ENCODE measurements around the gene LRP8. TPM values are rescaled to one million over a fixed set of nuclear protein-coding genes. Genes with fewer than 3 reads are reported as not detected.
A peak's percentile ranks its signal among the peaks of the same experiment; 100 is the strongest.

The LRP8 gene
- total and polyA plus RNA-seq, 2 of the 13 experiments (the other 11 are each of a cell fraction or from before 2014, with no cell fraction given): 17.3 to 17.4 TPM

DNA sequence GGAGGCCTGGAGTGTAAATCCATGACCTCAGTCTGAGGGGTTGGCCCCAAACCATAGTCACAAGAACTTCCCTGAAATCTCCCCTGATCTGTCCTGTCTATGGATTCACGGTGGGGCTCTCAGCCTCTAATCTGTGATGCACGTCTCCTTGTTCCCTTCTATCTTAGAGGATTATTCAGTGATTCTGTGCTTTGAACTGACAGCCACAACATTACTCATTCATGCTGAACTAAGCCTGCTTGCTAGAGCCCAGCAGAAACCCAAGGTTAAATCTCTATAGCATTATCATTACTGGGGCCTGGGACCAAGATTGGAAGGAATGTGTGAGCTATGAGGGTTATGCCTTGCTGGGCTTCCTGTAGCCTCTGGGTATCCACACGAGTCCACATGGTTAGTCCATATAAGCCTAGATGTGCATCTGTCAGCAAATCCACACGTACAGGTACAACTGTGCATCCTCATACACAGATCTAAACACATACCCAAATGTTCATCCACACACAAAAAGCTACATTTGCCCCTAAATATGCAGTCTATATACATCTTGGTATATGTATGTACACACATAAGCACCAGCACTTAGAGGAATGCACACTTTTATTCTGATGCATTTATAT, 67.1 kb downstream of the LRP8 start:
- in situ Hi-C loops (cut with HindIII; ENCODE audit: extremely low pct_ligation_motif_present, low pct_unique_long_range_greater_than_20kb) (no loop called here), intact Hi-C loops (cut with micrococcal nuclease; ENCODE audit: unreplicated experiment) (no loop called here)
- ChIA-PET POLR2A (no interaction called here), CTCF (ENCODE audit: low intra/inter-chr PET ratio, low total read pairs) (no interaction called here)
- no peak for FAIRE-seq
- DNase-seq (ENCODE audit: low spot score): no peak
- peaks cover 25 to 80% of the 10 kb centered on the region in 2 experiments for H3K36me3 ChIP-seq (replicated peaks in 1 of 2; ENCODE audit: control insufficient read depth in 1 of 2, insufficient read depth in 2 of 2, low read length in 2 of 2)
- H3K27me3 ChIP-seq (ENCODE audit: control insufficient read depth in 1 of 2, insufficient read depth in 2 of 2, low read length in 2 of 2): no peaks in the 10 kb centered on the region
- TF ChIP-seq MAFF (IDR thresholded peaks at IDR 0.05; ENCODE audit: low read depth, low read length) (peak; percentile 27; the same call in 1 of the 2 replicates), MIER2 (CRISPR knock-in tag; IDR thresholded peaks at IDR 0.05) (no peak), NCOA5 (CRISPR knock-in tag; IDR thresholded peaks at IDR 0.05) (no peak), EP300 (IDR thresholded peaks at IDR 0.05; ENCODE audit: low read depth in 2 of 2, low read length in 2 of 2) (no peak), EP300 (CRISPR knock-in tag; IDR thresholded peaks at IDR 0.05; ENCODE audit: borderline replicate concordance) (no peak), ZNF383 (CRISPR knock-in tag; IDR thresholded peaks at IDR 0.05; ENCODE audit: borderline replicate concordance) (no peak), KDM3A (CRISPR knock-in tag; IDR thresholded peaks at IDR 0.05; ENCODE audit: low read depth) (no peak), ZNF510 (CRISPR knock-in tag; IDR thresholded peaks at IDR 0.05; ENCODE audit: low read depth) (no peak), ATAD3A (CRISPR knock-in tag; IDR thresholded peaks at IDR 0.05) (no peak), MAFK (conservative IDR thresholded peaks at IDR 0.05 in 1 of 2, IDR thresholded peaks at IDR 0.05 in 1 of 2; ENCODE audit: low read length in 2 of 2) (peak; percentile 24 to 72; a peak in 3 of 4 replicates), NKX3-1 (CRISPR knock-in tag; IDR thresholded peaks at IDR 0.05) (no peak)
- TF ChIP-seq, protein P1, sequence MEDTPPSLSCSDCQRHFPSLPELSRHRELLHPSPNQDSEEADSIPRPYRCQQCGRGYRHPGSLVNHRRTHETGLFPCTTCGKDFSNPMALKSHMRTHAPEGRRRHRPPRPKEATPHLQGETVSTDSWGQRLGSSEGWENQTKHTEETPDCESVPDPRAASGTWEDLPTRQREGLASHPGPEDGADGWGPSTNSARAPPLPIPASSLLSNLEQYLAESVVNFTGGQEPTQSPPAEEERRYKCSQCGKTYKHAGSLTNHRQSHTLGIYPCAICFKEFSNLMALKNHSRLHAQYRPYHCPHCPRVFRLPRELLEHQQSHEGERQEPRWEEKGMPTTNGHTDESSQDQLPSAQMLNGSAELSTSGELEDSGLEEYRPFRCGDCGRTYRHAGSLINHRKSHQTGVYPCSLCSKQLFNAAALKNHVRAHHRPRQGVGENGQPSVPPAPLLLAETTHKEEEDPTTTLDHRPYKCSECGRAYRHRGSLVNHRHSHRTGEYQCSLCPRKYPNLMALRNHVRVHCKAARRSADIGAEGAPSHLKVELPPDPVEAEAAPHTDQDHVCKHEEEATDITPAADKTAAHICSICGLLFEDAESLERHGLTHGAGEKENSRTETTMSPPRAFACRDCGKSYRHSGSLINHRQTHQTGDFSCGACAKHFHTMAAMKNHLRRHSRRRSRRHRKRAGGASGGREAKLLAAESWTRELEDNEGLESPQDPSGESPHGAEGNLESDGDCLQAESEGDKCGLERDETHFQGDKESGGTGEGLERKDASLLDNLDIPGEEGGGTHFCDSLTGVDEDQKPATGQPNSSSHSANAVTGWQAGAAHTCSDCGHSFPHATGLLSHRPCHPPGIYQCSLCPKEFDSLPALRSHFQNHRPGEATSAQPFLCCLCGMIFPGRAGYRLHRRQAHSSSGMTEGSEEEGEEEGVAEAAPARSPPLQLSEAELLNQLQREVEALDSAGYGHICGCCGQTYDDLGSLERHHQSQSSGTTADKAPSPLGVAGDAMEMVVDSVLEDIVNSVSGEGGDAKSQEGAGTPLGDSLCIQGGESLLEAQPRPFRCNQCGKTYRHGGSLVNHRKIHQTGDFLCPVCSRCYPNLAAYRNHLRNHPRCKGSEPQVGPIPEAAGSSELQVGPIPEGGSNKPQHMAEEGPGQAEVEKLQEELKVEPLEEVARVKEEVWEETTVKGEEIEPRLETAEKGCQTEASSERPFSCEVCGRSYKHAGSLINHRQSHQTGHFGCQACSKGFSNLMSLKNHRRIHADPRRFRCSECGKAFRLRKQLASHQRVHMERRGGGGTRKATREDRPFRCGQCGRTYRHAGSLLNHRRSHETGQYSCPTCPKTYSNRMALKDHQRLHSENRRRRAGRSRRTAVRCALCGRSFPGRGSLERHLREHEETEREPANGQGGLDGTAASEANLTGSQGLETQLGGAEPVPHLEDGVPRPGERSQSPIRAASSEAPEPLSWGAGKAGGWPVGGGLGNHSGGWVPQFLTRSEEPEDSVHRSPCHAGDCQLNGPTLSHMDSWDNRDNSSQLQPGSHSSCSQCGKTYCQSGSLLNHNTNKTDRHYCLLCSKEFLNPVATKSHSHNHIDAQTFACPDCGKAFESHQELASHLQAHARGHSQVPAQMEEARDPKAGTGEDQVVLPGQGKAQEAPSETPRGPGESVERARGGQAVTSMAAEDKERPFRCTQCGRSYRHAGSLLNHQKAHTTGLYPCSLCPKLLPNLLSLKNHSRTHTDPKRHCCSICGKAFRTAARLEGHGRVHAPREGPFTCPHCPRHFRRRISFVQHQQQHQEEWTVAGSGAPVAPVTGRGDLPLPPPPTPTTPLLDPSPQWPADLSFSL (CRISPR knock-in tag; IDR thresholded peaks at IDR 0.05): no peak
- TF ChIP-seq, protein P2, sequence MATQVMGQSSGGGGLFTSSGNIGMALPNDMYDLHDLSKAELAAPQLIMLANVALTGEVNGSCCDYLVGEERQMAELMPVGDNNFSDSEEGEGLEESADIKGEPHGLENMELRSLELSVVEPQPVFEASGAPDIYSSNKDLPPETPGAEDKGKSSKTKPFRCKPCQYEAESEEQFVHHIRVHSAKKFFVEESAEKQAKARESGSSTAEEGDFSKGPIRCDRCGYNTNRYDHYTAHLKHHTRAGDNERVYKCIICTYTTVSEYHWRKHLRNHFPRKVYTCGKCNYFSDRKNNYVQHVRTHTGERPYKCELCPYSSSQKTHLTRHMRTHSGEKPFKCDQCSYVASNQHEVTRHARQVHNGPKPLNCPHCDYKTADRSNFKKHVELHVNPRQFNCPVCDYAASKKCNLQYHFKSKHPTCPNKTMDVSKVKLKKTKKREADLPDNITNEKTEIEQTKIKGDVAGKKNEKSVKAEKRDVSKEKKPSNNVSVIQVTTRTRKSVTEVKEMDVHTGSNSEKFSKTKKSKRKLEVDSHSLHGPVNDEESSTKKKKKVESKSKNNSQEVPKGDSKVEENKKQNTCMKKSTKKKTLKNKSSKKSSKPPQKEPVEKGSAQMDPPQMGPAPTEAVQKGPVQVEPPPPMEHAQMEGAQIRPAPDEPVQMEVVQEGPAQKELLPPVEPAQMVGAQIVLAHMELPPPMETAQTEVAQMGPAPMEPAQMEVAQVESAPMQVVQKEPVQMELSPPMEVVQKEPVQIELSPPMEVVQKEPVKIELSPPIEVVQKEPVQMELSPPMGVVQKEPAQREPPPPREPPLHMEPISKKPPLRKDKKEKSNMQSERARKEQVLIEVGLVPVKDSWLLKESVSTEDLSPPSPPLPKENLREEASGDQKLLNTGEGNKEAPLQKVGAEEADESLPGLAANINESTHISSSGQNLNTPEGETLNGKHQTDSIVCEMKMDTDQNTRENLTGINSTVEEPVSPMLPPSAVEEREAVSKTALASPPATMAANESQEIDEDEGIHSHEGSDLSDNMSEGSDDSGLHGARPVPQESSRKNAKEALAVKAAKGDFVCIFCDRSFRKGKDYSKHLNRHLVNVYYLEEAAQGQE (IDR thresholded peaks at IDR 0.05; ENCODE audit: borderline replicate concordance in 1 of 2, low read depth in 1 of 2, low read length in 2 of 2): no peak
- H4K20me1 ChIP-seq (ENCODE audit: insufficient read depth, low read length): no peaks in the 10 kb centered on the region
- no peak overlapping the region for H3K27ac ChIP-seq (ENCODE audit: extremely low read length, insufficient read depth, low read length)
- no peak overlapping the region for H2AFZ ChIP-seq (ENCODE audit: low read length)
- no peaks in the 10 kb centered on the region for H3K4me1 ChIP-seq (ENCODE audit: insufficient read depth, low read length)
- no peaks in the 10 kb centered on the region for H3K79me2 ChIP-seq (ENCODE audit: insufficient read depth, low read length)
- no peak overlapping the region for H3K4me2 ChIP-seq (ENCODE audit: low read depth, low read length)
- no TSS peak for BruUV-seq (replicated peaks)
- no peak overlapping the region for H3K9ac ChIP-seq (ENCODE audit: insufficient read depth, low read depth, low read length)
- no peak for ATAC-seq
- no peaks in the 10 kb centered on the region for H3K9me3 ChIP-seq (ENCODE audit: low read length)
- no peak overlapping the region for H3K4me3 ChIP-seq (replicated peaks in 1 of 3; ENCODE audit: insufficient read depth in 1 of 3, low read depth in 2 of 3, low read length in 3 of 3)
- 94% methylated on average over 4 of the region's 4 CpGs for WGBS (ENCODE audit: low lambda C conversion rate)
